GM06990 (cell line): ENCODE data around the gene KLHL29.

Experiments
- DNase-seq: peaks from one replicate; pipeline ENCODE4 v3.0.0-alpha.2; 2011; ENCODE audit not compliant: insufficient read length; ENCODE audit errors: extremely low read depth
- H3K27me3 ChIP-seq: replicated peaks from 2 replicates; pipeline ENCODE4 v1.6.0; 2011; ENCODE audit warnings: low read length; ENCODE audit not compliant: control insufficient read depth, insufficient read depth
- H3K36me3 ChIP-seq: 2 replicates; pipeline ENCODE4 v1.5.1; 2011; ENCODE audit warnings: low read length; ENCODE audit not compliant: control insufficient read depth, insufficient read depth
- H3K4me3 ChIP-seq: replicated peaks from 2 replicates; pipeline ENCODE4 v1.5.1; 2011; ENCODE audit warnings: low read depth, mild to moderate bottlenecking, control low read depth, low read length
- CTCF ChIP-seq: IDR thresholded peaks from 2 replicates; pipeline ENCODE4 v1.5.1; 2011; ENCODE audit warnings: low read length, control low read depth, mild to moderate bottlenecking, inconsistent platforms; ENCODE audit not compliant: insufficient read depth, poor library complexity, severe bottlenecking

KLHL29 gene

GRCh38 chr2:23606968-23607367, 222.0 kb downstream of the KLHL29 start:
- TF ChIP-seq CTCF = no peak
- DNase-seq = no peak
- no peaks in the 10 kb centered on the region for H3K36me3 ChIP-seq
- H3K27me3 ChIP-seq = no peaks in the 10 kb centered on the region
- no peak overlapping the region for H3K4me3 ChIP-seq

GRCh38 chr2:23607925-23608324, 222.9 kb downstream of the KLHL29 start:
- no peaks in the 10 kb centered on the region for H3K27me3 ChIP-seq
- no peak for DNase-seq
- no peak overlapping the region for H3K4me3 ChIP-seq
- no peaks in the 10 kb centered on the region for H3K36me3 ChIP-seq
- no peak for TF ChIP-seq CTCF

- DNase-seq = no peak
- no peaks in the 10 kb centered on the region for H3K27me3 ChIP-seq
- no peak for TF ChIP-seq CTCF
- H3K4me3 ChIP-seq = no peak overlapping the region
- H3K36me3 ChIP-seq = no peaks in the 10 kb centered on the region
Measured at GRCh38 chr2:23609254-23609653, 224.3 kb downstream of the KLHL29 start.

GRCh38 chr2:23611839-23612238, 226.9 kb downstream of the KLHL29 start:
- Histone ChIP-seq H3K4me3 (no peak overlapping the region), H3K36me3 (no peaks in the 10 kb centered on the region), H3K27me3 (no peaks in the 10 kb centered on the region)
- TF ChIP-seq CTCF = no peak
- no peak for DNase-seq

GRCh38 chr2:23614701-23615100, 229.7 kb downstream of the KLHL29 start:
- no peak for DNase-seq
- Histone ChIP-seq H3K36me3 (no peaks in the 10 kb centered on the region), H3K27me3 (no peaks in the 10 kb centered on the region), H3K4me3 (no peak overlapping the region)
- TF ChIP-seq CTCF = no peak
